CD4-positive, alpha-beta T cell treated with Interferon alpha-2 for 1 hour (primary cell): ENCODE data around the gene ANXA3.

Experiments used
- DNase-seq, 2 donors: peaks; one replicate each; pipeline ENCODE4 v3.0.0-alpha.2; 2020 to 2022

Gene ANXA3

DNA sequence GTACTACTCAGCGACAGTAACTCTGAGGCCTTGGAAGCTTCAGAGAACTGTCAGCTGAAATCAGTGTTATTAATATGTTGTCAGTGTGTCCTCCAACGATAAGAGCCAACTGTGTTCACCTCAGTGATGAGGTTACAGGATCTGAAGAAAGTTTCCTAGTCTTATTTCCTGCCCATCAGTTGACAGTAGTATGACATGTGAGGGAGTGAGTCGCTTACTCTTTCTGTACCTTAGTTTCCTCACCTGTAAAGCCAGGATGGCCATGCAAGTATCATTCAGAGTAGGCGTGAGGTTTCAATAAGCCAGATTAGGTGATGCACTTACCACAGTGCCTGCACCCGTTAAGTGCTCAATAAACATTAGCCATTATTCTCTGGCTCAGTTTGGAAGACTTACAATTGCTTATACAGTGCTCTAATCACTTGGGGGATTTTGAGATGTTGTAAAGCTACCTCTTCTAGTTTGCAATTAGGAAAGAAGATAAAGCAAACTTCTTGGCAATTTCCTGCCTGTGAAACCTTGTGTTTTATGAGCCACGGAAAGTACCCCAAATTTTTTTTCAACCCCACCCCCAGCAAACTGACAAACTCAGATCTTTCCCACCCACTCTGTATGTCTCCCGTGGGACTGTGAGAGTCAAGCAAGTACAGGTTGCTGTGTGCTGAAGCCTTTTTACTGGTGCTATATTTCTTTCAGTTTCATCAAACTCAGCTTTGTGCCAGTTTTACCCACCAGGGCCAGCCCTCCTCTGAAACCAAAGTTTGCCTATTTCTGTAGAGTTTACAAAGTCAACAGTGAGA is 62.2 kb downstream of the ANXA3 start:
- peak in 1 of 2 donors; percentile 25 for DNase-seq

DNA sequence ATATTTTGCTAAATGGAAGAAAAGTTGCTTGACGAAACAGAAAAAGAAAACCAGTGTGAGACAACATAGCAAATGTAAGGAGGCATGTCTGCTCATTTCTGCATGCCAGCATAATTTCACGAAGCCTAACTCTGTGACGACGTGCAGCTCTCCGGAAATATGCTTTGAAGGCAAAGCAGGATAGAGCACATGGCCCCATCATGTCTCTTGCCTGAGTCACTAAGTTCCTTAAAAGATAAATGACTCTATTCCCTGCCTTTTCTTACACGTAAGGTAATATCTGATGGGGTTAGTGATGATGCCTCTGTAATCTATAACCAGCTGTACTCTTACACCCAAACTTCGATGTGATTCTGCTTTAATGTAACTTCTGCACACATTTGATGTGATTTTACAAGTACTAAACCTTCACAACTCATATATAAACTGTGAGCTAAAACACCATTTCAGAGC is 64.5 kb downstream of the ANXA3 start:
- DNase-seq: no peak

DNA sequence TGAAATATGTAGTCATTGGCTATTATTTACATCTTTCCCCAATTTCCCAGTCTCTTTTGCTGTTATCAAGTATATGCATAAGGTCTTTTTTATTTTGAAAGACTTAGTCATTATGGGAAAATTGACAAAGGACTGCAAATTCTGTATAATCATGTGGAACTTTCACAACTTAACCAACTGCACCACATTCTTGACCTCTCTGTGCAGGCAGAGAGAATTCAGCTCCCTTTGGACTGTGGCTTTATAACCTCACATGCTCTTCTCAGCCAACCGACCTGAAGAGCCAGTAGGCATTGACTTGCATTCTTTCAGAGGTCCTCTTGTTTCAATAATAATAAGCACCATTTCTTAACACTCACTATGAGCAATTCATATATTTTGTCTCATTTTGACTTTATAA is 66.9 kb downstream of the ANXA3 start:
- DNase-seq: no peak

DNA sequence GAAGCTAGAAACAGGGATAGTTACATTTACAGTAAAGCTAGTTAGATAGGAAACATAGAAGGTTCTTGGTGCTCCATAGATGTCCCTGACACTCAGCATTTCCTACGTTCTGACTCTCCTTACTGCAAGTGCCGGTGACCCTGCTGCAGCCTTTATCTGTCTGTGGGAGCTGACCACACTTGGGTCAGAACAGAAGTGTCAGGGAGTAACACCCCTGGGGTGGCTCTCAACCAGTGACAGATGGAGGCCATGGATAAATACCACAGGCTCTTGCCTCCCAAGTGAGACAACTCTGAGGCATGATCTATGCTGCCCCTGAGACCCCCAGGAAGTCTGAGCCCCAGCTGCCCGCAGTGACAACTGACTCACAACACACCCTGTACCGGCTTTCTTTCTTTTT is 69.8 kb downstream of the ANXA3 start:
- DNase-seq: no peak

DNA sequence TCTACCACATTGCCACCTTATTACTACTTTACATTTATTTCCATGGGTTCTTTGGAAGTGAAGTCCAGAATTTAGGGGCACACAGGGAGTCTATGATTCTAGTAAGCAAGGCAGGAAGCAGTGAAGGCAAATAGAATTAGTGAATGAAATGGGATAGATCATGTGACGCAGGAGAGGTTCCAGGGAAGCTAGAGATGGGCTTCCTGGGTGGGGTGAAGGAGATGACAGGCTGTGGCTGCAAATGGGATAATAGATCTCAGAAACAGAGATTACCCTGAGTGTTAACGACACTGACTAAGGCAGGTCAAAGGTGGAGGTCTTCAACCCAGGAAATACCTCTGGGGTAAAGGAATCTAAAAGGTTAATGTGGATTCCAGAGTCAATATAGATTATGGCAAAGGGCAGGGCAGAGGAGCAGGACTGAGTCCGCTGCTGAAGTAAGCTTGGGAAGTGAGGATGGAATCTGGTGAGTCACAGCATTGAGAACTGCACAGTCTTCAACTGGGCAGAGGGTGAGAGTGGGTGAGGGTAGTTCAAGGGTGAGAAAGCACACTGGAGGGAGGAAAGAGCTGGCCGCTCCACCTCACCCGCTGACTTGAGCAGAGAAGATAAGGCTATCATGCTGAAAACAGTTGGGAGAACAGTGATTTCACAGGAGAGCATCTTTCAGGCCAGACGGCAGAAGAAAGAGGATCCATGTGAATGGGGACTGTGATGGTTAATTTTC is 70.8 kb downstream of the ANXA3 start:
- DNase-seq: no peak

DNA sequence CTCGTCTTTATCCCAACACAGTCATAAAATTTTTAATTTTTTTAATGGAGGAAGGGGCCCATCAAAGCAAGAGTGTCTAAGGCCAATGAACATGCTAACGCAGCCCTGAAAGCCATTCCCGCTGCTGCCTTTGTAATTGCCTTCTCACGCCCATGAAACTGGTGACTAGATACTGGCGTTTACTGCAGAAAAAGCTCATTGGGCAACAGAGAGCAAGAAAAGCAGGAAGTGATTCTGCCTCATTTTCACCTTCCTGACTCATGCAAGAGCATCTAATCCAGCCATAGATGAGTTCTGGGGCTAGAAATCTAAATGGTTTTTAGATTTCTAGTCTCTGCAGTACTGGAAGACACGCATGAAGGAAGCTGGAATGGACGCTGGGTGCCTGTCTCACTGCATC is 72.5 kb downstream of the ANXA3 start:
- no peak for DNase-seq

DNA sequence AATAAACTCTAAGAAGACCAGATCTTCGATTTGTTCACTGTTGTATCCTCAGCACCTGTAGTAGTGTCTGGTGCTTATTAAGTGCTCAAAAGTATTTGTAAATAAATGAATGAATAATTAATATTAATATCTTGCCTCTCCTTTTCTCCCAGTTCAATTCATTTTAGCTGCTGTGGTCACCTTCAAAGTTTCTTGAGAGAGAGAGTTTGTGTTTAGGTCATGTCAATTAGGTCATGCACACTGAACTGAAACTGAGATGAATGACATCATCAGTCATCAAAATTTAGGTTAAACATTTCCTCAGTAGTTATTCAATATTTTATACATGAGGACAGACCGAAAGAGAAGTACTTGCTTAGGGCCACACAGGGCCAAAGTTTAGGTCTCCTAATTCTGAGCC is 73.5 kb downstream of the ANXA3 start:
- no peak for DNase-seq

DNA sequence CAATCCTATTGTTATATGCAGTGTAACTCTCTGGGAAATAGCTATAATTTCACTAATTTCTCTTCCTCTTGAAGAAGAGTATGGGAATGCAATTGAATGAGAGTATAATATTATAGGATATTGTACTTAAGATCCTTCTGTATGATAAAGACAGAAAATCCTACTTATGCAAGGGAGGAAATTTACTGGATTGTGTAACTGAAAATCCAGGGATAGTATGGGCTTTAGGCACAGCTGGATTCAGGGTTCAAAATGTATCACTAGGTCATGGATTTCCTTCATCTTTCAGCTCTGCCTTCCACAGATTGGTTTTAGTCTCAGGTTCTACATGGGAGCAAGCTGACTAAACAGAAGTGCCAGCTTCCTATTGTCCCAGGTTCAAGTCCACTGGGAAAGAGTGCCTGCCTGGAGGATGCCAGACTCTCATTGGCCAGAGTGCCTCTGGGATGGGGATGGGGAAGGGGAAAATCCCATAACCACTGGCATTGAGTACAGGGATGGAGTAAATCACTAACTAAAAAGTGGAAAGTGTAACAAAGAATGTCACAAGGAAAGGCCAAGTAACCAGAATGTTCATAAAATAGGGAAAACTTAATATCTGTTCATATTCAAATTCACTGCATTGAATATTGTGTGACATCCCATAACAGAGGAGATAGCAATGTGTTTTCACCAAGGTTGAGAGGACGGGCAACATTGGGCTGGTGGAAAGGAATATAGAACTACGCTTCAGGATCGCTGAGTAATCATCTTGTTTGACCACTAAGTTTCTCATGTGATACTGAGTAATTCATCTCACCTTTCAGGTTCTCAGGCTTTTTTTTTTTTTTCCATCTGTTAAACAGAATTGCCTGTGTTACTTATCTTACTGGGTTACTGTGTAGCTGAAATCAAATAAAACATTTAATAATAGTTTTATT is 75.7 kb downstream of the ANXA3 start:
- DNase-seq: no peak

DNA sequence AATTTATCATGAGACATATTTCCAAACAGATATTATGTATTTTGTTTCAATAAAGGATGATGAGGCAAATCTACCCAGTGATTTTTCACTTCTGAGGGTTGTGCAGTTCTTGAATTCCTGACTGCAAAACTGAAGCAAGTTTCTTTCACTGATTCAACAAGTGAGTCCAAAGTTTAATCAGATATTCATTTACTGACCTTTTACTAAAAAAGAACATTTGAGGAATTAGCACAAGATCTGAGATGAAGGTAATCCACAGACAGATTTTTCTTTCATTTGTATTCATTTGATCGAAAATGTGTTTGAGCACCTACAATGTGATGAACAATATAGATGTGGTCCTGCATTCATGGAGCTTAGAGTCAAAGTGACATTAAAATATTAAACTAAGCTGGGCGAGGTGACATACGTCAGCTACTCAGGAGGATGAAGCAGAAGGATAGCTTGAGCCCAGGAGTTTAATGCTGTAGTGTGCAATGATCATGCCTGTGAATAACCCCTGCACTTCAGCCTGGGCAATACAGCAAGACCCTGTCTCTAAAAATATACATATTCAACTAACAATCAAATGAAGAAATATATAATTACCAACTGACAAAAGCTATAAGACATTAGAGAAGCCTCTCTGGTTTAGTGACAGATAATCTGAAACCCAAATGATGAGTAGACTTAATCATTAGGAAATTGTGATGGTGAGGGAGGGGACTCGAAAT is 76.6 kb downstream of the ANXA3 start:
- no peak for DNase-seq

DNA sequence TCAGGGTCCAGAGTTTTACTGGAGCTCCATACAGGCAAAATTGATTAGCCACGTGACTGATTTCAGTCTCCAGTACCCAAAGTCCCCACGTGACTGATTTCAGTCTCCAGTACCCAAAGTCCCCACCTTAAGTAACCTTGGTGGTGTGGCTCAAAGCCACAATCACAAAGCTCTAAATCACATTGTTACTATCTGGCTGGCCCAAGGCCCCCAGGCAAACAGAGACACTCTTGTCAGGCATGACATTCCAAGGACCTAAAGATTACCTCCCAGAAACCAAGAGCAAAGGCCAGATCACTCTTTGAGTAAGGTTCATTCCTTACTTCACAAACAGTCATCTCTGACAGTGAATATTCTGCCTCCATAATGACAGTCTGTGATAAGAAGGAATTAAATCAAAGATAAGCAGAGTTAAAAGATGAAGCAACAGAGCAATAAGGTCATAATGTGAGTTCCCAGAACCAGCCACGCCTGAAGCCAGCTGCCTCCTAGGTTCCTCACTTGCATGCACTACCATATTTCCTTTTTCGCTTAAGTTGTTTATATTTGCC is 78.5 kb downstream of the ANXA3 start:
- no peak for DNase-seq

DNA sequence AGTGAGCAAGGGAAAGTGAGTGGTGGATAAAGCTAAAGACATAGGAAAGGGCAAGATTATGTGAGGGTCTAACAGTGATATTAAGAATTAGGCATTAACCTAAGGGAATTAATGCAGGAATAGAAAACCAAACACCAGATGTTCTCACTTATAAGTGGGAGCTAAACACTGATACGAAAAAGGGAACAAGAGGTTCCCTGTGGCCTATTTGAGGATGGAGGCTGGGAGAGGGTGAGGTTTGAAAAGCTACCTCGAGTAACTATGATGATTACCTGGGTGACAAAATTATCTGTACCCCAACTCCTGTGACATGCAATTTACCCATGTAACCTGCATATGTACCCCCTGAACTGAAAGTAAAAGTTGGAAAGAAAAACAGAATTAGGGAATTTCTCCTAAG is 79.0 kb downstream of the ANXA3 start:
- no peak for DNase-seq

DNA sequence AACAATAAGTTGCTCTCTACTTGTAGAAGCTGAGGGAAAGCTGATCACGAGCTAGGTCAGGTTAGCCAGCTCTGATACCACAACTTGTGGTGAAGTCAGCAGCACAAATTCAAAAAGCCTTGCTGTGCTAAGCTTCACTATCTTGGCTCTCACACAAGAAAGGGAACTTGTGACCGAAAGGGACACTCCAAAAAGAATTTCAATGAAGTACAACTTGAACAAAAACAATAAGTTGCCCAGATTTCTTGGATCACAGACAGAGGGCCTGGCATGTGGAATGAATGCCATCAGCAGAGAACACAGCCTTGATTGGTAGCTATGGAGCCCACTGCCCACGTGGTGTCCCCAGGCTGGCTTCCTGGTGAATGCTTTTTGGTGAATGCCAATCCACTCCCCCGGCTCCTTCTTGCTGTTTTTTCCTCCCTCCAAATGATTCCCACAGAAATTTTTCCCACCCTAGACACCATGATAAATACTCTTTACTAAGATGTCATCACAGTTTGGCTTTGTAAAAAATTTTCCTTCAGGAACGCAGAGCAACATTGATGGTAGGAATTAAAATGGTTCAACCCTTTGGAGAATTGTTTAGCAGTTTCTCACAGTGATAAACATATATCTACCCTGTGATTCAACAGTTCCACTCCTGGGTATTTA is 82.6 kb downstream of the ANXA3 start:
- no peak for DNase-seq

DNA sequence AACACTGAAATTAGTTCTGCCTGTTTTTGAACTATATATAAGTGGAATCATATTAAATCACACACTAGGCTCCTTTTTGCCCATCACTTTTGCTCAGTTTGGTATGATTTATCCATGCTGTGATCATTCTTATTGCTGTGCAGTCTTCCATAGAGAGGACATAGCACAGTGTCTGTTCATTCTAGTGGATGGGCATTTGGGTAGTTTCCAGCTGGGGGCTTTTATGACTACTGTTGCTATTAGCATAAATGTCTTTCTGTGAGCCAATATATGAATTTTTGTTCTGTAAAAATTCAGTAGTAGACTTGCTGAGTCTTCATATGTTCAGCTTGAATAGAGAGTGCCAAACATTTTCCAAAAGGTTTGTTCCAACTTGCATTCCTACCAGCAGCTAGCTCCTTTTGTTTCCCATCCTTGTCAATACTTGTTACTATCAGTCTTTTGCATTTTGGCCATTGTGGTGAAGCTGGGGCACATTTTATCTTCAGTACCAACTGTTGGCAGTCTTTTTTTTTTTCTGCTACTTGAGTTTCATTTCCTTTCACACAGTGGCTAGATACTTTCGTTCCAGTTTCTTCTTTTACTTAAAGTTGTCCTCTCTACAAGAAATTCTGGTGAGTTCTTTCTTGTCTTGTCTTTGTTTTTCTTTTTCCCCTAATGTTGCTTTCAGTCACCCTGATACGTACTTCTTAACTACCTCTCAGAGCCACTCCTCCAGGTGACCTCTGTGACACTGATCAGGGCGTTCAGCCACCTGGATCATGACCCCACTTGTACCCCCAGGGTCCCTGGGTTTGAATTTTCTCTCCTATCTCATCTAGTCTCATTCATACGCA is 87.0 kb downstream of the ANXA3 start:
- no peak for DNase-seq

DNA sequence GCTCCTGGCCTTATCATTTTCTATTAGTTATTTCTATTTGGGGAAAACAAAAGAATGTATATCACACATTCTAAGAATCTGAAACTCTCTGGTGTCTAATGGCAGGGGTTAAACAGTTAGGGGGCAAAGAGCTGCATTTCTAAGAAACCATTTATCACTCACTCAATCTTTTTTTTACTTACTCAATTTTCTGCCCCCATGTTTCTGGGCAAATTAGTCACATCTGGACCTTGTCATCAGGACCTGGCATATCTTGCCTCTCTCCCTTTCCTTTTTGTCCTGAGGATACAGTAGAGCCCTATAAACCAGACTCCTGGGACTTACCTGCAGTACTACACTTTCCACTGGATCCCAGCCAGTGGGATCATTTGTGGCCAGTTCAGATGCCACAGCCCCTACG is 89.1 kb downstream of the ANXA3 start:
- no peak for DNase-seq

DNA sequence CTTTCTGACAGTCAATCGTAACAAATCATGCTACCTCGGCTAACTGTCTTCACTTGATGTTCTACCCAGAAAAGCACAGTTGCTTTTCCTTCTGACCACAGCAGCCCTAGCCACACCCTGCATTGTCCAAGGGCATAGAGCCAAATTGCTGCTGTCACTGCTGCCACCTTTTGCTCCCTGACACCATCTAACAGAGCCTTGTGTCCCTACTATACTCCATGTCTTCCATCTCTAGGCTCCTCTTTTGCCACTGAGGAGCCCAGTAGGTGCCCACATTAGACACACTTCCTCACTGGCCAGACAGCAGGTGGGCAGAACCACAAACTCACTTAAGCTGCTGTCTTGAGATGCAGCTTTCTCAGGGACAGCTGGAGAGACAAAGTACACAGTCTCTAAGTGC is 91.4 kb downstream of the ANXA3 start:
- DNase-seq: no peak

DNA sequence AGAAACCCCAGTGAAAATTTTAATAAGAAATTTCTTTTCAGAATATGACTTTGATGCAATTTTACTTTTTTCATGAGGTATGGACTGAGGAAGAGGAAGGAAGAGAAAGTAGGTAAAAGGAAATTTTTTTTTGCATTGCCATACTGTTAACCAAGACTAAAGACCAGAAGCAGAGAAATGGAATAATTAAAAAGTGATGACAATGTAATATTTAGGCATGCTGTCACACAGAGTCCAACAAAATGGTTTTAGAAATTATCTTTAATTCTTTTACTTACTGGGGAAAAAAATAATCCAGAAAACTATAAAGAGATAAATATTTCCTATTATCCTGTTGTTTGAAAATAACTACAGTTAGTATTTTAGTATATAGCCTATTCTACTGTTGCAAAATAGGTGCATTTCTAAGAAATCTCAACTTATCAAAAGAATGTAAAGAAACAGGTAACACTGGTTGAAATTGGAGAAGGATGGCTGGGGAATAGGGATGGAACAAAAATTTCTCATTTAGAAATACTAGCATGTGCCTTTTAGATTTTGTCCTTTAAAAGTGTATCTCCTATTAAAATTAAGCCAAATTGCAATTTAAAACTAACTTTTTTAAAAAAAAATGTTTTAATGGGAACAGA is 92.6 kb downstream of the ANXA3 start:
- no peak for DNase-seq

DNA sequence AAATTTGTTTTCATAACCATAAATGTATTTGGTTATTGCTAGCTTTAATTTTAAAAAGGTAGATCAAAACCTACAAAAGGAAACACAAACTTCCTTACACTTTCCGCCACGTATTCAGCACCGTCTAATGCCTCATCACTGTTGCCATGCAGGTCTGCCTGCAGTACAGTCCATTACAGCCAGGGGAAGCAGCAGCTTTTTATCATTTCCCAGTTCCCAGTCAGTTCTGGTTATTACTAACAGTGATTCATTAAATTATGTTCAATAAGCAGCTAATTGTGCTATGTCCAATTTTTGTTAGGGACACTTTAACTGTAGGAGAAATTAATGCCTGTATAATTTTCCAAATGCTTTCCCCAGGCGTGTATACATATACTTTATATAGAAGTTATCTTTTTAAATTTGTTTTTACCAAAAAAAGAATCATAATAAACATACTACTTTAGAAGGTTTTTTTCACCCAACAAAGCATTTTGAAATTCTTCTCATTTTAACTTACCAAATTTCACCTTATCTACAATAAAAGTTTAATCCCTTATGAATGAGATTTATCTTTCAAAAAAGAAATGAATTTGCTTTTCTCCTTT is 93.3 kb downstream of the ANXA3 start:
- peak; percentile 60 to 68 for DNase-seq

DNA sequence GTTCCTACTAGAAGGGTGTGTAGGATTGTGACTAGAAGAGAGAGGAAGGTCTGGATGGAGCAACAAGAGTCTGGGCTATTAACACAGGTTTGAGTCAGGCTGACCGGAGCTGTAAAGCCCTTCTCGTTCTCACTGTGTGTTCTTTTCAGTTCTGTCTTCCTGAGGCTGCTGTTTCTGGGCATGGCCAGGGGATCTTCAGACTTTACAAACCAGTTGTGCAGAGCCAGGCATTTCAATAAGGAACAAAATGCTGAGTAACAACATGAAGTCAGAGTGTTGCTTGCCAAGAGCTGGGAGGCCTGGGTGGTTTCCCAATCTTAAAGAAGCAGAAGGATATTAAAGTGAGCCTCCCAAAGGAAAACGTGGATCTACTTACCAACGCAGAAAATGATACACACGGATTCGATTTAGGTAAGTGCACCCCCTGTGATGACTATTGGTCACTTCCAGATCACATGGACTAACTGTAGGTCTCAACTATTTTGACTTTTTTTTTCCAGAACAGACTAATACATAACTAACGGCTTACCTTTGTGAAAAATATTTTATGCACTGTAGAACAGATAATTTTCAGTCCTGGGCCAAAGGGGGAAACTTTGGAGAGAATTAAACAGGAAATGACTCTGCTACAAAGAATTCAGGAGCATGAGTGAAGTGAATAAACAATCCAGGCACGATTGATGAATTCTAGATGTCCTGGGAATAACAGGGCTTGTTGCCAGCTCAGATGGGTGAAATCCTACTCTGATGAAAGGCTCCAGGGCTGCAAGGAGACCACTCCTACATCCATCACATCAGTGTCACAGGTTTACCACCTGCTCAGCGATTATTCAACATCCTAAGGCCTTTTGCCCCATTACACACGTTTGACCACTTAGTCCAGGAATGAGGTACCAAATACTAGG is 94.5 kb downstream of the ANXA3 start:
- DNase-seq: peak in 1 of 2 donors; percentile 36

DNA sequence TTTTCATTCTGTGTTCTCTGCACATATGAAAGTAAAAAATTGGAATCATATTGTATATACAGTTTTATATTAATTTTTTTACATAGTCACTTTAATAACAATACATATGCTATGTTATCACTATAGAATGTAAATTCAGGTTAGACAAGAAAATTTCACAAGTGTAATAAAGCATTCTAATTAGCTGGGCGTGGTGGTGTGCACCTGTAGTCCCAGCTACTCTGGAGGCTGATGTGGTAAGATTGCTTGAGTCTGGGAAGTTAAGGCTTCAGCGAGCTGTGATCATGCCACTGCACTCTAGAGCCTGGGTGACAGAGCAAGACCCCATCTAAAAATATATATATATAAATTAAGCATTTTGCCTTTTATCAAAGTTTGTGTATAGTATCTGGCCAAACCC is 95.7 kb downstream of the ANXA3 start:
- no peak for DNase-seq
